Ramos (cell line): ENCODE measurements around the gene PCBP3.
"Not testable (repeated sequence)": the region's sequence is repeated elsewhere in the genome, so short reads cannot be mapped to it uniquely, and the experiment has no call there.

Source experiments
- in situ Hi-C: fragments of 300-500 bp; cut with MboI; formaldehyde crosslinking; loops from one replicate; pipeline ENCODE4 v1.14.3; 2022; ENCODE audit warnings: low sequenced_read_pairs; ENCODE audit not compliant: unreplicated experiment

PCBP3 gene

GRCh38 chr21:45945868-45946210 is 302.3 kb downstream of the PCBP3 start:
- in situ Hi-C loops, result no loop called here

GRCh38 chr21:45947296-45947695 is 303.8 kb downstream of the PCBP3 start:
- in situ Hi-C loops, result no loop called here

GRCh38 chr21:45947716-45948255 is 304.3 kb downstream of the PCBP3 start:
- in situ Hi-C loops, result no loop called here

GRCh38 chr21:45948576-45949141 is 305.1 kb downstream of the PCBP3 start:
- in situ Hi-C loops, result no loop called here

- in situ Hi-C loops, result no loop called here
Measured at GRCh38 chr21:45949928-45950739, 306.6 kb downstream of the PCBP3 start.

- in situ Hi-C loops, result no loop called here
Measured at GRCh38 chr21:45950740-45951515, 307.4 kb downstream of the PCBP3 start.

GRCh38 chr21:45951676-45952075 is 308.2 kb downstream of the PCBP3 start:
- in situ Hi-C loops, result no loop called here

- in situ Hi-C loops, result not testable (repeated sequence)
Measured at GRCh38 chr21:45952527-45952926, 309.0 kb downstream of the PCBP3 start.

- in situ Hi-C loops, result no loop called here
Measured at GRCh38 chr21:45952974-45953373, 309.4 kb downstream of the PCBP3 start.

GRCh38 chr21:45954261-45954660 is 310.7 kb downstream of the PCBP3 start:
- in situ Hi-C loops, result no loop called here

GRCh38 chr21:45954921-45955320 is 311.4 kb downstream of the PCBP3 start:
- in situ Hi-C loops, result no loop called here

- in situ Hi-C loops, result no loop called here
Measured at GRCh38 chr21:45957551-45957950, 314.0 kb downstream of the PCBP3 start.

GRCh38 chr21:45957981-45958600 is 314.6 kb downstream of the PCBP3 start:
- in situ Hi-C loops, result no loop called here

GRCh38 chr21:45959182-45959581 is 315.7 kb downstream of the PCBP3 start:
- in situ Hi-C loops, result no loop called here

- in situ Hi-C loops, result no loop called here
Measured at GRCh38 chr21:45959779-45960390, 316.4 kb downstream of the PCBP3 start.

GRCh38 chr21:45961408-45961807 is 317.9 kb downstream of the PCBP3 start:
- in situ Hi-C loops, result not testable (repeated sequence)

- in situ Hi-C loops, result no loop called here
Measured at GRCh38 chr21:45962531-45963231, 319.2 kb downstream of the PCBP3 start.

- in situ Hi-C loops, result no loop called here
Measured at GRCh38 chr21:45963232-45963570, 319.7 kb downstream of the PCBP3 start.

GRCh38 chr21:45964649-45965048 is 321.1 kb downstream of the PCBP3 start:
- in situ Hi-C loops, result no loop called here
